Measurements from ENCODE around the gene CCDC69.
A peak's percentile ranks its signal among the peaks of the same experiment; 100 is the strongest.

CCDC69 gene

DNA sequence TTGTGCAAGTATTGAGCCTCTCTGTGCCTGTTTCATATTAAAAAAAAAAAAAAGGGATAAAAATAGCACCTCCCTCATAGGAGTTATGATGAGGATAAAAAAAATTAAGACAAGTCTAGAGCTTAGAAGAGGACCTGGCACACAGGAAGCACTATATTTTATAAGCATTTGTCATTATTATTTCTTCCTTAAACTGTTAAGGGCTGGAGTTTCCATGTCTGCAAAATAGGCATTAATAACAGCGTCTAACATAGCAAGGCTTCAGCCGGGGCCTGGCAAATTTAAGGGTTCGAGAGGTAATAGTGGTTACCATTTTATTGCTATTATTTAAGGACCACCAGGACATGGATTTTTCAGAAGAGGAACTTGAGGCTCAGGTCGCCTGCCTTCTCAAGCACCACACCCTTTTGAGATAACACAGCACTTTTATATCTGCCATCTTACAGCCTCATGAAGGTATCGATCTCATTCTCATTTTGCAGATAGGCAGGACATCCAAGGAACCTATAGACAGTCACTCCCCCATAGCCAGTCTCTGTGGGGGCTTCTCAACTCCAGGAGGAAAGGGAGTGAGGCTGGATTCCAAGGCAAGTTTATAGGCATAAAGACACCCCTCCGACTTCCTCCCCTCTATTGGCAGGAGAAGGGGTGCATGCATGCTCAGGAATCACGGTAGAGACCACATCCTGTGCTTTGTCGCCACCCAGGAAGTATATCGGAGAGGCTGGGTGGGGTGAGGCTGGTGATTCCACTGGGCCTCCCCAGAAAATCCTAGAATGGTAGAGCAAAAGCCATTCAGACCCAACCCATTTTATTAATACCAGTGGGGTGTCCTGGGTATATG is 68.7 kb downstream of the CCDC69 start:
- no peak overlapping the region for H2AFZ ChIP-seq (ENCODE audit: insufficient read depth, low read length, poor library complexity)

DNA sequence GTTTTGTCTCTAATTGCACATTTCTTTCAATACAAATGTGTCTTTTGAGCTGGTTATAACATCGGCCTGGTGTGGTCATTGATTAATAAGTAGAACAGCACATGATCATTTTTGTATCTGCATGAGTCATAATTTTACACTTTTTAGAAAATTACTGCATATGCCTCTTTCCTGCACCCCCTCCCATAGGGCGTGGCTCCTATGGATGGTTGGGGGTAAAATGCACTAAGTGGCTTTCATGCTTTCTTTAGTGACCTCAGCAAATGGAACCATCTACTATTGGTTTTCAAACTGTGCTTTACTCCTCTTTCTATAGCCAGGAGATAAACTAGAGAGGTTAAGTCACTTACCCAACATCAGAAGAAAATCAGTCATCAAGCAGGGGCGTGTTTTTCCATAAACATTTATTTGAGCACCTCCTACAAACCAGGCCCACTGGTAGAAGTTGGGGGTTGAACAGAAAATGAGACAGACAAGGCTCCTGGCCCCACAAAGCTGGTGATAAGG is 70.1 kb downstream of the CCDC69 start:
- Histone ChIP-seq H4K91ac (ENCODE audit: low read depth, low read length) (no peak overlapping the region), H3K4me3 (ENCODE audit: low read depth, low read length) (no peak overlapping the region), H3K36me3 (ENCODE audit: control insufficient read depth in 1 of 2, insufficient read depth in 2 of 2, low read length in 2 of 2) (no peaks in the 10 kb centered on the region), H4K12ac (ENCODE audit: low read depth, low read length) (no peak overlapping the region), H3K27me3 (ENCODE audit: insufficient read depth, low read length) (no peaks in the 10 kb centered on the region), H3K9me3 (ENCODE audit: insufficient read depth, low read depth, low read length) (no peaks in the 10 kb centered on the region), H3K27ac (ENCODE audit: low read depth, low read length) (no peak overlapping the region), H3K4ac (ENCODE audit: low read depth, low read length) (no peak overlapping the region), H3K9ac (ENCODE audit: low read length) (no peak overlapping the region), H3K79me1 (ENCODE audit: low read length) (peaks cover 12% of the 10 kb centered on the region), H3K4me1 (ENCODE audit: control insufficient read depth in 1 of 2, insufficient read depth in 2 of 2, low read length in 2 of 2) (peaks cover 18 to 25% of the 10 kb centered on the region in 2 experiments), H3K23ac (ENCODE audit: low read length) (no peak overlapping the region), H3K4me2 (ENCODE audit: low read length) (no peak overlapping the region), H2AFZ (ENCODE audit: insufficient read depth, low read length, poor library complexity) (no peak overlapping the region), H2BK5ac (ENCODE audit: low read depth, low read length, poor library complexity) (no peak overlapping the region), H4K8ac (ENCODE audit: low read depth, low read length) (no peak overlapping the region), H3K14ac (ENCODE audit: low read length) (no peak overlapping the region), H3K79me2 (ENCODE audit: control insufficient read depth, insufficient read depth, low read length, poor library complexity) (peaks cover 6% of the 10 kb centered on the region), H2BK12ac (ENCODE audit: low read length) (no peak overlapping the region), H3K18ac (ENCODE audit: low read length) (no peak overlapping the region), H2AK5ac (ENCODE audit: low read length) (no peak overlapping the region), H2BK120ac (ENCODE audit: insufficient read depth, low read length, poor library complexity) (no peak overlapping the region)
- no peak for DNase-seq
- WGBS (ENCODE audit: extremely low coverage, insufficient coverage, insufficient read length): no CpG with 5 or more reads among the region's 3 CpGs

More for the DNA sequence above, 68.7 kb downstream of the CCDC69 start:
- H2BK120ac ChIP-seq (ENCODE audit: insufficient read depth, low read length, poor library complexity): no peak overlapping the region
- H3K23ac ChIP-seq (ENCODE audit: low read length): no peak overlapping the region
- no peak overlapping the region for H4K8ac ChIP-seq (ENCODE audit: low read depth, low read length)
- H3K4me1 ChIP-seq (ENCODE audit: control insufficient read depth in 1 of 2, insufficient read depth in 2 of 2, low read length in 2 of 2): peaks cover 18 to 25% of the 10 kb centered on the region in 2 experiments
- no peak overlapping the region for H3K27ac ChIP-seq (ENCODE audit: low read depth, low read length)
- no peak for DNase-seq
- peaks cover 6% of the 10 kb centered on the region for H3K79me2 ChIP-seq (ENCODE audit: control insufficient read depth, insufficient read depth, low read length, poor library complexity)
- no peak overlapping the region for H4K91ac ChIP-seq (ENCODE audit: low read depth, low read length)
- no peak overlapping the region for H3K9ac ChIP-seq (ENCODE audit: low read length)
- H2AK5ac ChIP-seq (ENCODE audit: low read length): no peak overlapping the region
- H2BK5ac ChIP-seq (ENCODE audit: low read depth, low read length, poor library complexity): no peak overlapping the region
- no peak overlapping the region for H3K4me2 ChIP-seq (ENCODE audit: low read length)
- H3K14ac ChIP-seq (ENCODE audit: low read length): no peak overlapping the region
- H3K36me3 ChIP-seq (ENCODE audit: control insufficient read depth in 1 of 2, insufficient read depth in 2 of 2, low read length in 2 of 2): no peaks in the 10 kb centered on the region
- peaks cover 12% of the 10 kb centered on the region for H3K79me1 ChIP-seq (ENCODE audit: low read length)
- no CpG with 5 or more reads among the region's 9 CpGs for WGBS (ENCODE audit: extremely low coverage, insufficient coverage, insufficient read length)
- H3K18ac ChIP-seq (ENCODE audit: low read length): peak overlapping the region; percentile 26
- H3K9me3 ChIP-seq (ENCODE audit: insufficient read depth, low read depth, low read length): no peaks in the 10 kb centered on the region
- no peak overlapping the region for H3K4ac ChIP-seq (ENCODE audit: low read depth, low read length)
- H2BK12ac ChIP-seq (ENCODE audit: low read length): no peak overlapping the region
- no peaks in the 10 kb centered on the region for H3K27me3 ChIP-seq (ENCODE audit: insufficient read depth, low read length)
- no peak overlapping the region for H4K12ac ChIP-seq (ENCODE audit: low read depth, low read length)
- H3K4me3 ChIP-seq (ENCODE audit: low read depth, low read length): no peak overlapping the region

DNA sequence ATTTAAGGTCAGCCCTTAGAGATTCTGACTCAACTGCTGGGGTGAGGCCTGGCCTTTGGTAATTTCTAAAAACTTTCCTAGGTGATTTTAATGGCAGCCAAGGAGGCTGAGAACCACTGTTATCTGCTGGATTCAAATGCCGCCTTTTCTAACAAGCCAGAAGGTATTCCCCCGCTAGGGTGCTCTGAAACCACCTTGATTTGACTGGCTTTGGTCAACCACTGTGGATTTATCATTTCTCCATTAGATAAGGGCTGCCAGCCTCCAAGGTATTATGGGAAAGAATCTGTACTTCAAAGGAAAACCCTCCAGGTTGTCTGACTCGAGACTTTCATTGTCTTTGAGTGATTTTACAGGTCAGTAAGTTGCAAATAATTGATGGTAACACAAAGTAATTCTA is 70.6 kb downstream of the CCDC69 start:
- Histone ChIP-seq H2BK120ac (ENCODE audit: insufficient read depth, low read length, poor library complexity) (no peak overlapping the region), H2BK5ac (ENCODE audit: low read depth, low read length, poor library complexity) (no peak overlapping the region), H3K14ac (ENCODE audit: low read length) (no peak overlapping the region), H3K4me1 (ENCODE audit: control insufficient read depth in 1 of 2, insufficient read depth in 2 of 2, low read length in 2 of 2) (peaks cover 17 to 24% of the 10 kb centered on the region in 2 experiments), H3K9me3 (ENCODE audit: insufficient read depth, low read depth, low read length) (no peaks in the 10 kb centered on the region), H3K18ac (ENCODE audit: low read length) (no peak overlapping the region), H3K9ac (ENCODE audit: low read length) (no peak overlapping the region), H2AK5ac (ENCODE audit: low read length) (no peak overlapping the region), H3K4me2 (ENCODE audit: low read length) (no peak overlapping the region), H4K12ac (ENCODE audit: low read depth, low read length) (no peak overlapping the region), H4K8ac (ENCODE audit: low read depth, low read length) (no peak overlapping the region), H2BK12ac (ENCODE audit: low read length) (no peak overlapping the region), H3K27me3 (ENCODE audit: insufficient read depth, low read length) (no peaks in the 10 kb centered on the region), H3K79me1 (ENCODE audit: low read length) (peaks cover 11% of the 10 kb centered on the region), H3K23ac (ENCODE audit: low read length) (no peak overlapping the region), H2AFZ (ENCODE audit: insufficient read depth, low read length, poor library complexity) (no peak overlapping the region), H3K27ac (ENCODE audit: low read depth, low read length) (no peak overlapping the region), H3K4ac (ENCODE audit: low read depth, low read length) (no peak overlapping the region), H3K36me3 (ENCODE audit: control insufficient read depth in 1 of 2, insufficient read depth in 2 of 2, low read length in 2 of 2) (peaks cover 0 to 2% of the 10 kb centered on the region in 2 experiments), H3K79me2 (ENCODE audit: control insufficient read depth, insufficient read depth, low read length, poor library complexity) (peaks cover 6% of the 10 kb centered on the region), H3K4me3 (ENCODE audit: low read depth, low read length) (no peak overlapping the region), H4K91ac (ENCODE audit: low read depth, low read length) (no peak overlapping the region)
- no CpG with 5 or more reads among the region's 3 CpGs for WGBS (ENCODE audit: extremely low coverage, insufficient coverage, insufficient read length)
- DNase-seq: no peak

DNA sequence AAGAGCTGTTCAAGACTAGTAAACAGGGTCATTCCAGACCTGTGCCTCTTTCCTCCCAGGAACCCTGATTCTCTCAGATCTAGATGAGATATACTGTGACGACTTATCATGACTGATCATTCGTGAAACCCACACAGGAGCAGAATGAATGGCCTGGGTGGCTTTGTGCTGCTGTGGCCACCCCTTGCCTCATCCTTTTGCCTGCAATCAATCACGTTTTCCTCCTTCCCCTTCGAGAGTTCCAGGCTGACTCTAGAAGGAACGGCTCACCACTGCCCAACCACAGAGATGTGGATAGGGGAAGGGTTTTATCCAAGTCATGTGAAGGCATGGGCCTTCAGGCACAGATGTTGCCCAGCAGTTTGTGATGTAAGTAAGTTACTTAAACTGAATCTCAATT is 72.1 kb downstream of the CCDC69 start:
- Histone ChIP-seq H3K4me2 (ENCODE audit: low read length) (no peak overlapping the region), H2AK5ac (ENCODE audit: low read length) (no peak overlapping the region), H2BK5ac (ENCODE audit: low read depth, low read length, poor library complexity) (no peak overlapping the region), H3K27ac (ENCODE audit: low read depth, low read length) (no peak overlapping the region), H3K14ac (ENCODE audit: low read length) (no peak overlapping the region), H3K79me2 (ENCODE audit: control insufficient read depth, insufficient read depth, low read length, poor library complexity) (no peaks in the 10 kb centered on the region), H3K36me3 (ENCODE audit: control insufficient read depth in 1 of 2, insufficient read depth in 2 of 2, low read length in 2 of 2) (peaks cover 2% of the 10 kb centered on the region in 2 experiments), H3K4me1 (ENCODE audit: control insufficient read depth in 1 of 2, insufficient read depth in 2 of 2, low read length in 2 of 2) (peaks cover 14 to 17% of the 10 kb centered on the region in 2 experiments), H2BK12ac (ENCODE audit: low read length) (no peak overlapping the region), H4K8ac (ENCODE audit: low read depth, low read length) (no peak overlapping the region), H4K91ac (ENCODE audit: low read depth, low read length) (no peak overlapping the region), H3K4me3 (ENCODE audit: low read depth, low read length) (no peak overlapping the region), H3K79me1 (ENCODE audit: low read length) (no peaks in the 10 kb centered on the region), H3K9me3 (ENCODE audit: insufficient read depth, low read depth, low read length) (no peaks in the 10 kb centered on the region), H3K4ac (ENCODE audit: low read depth, low read length) (no peak overlapping the region), H3K27me3 (ENCODE audit: insufficient read depth, low read length) (no peaks in the 10 kb centered on the region), H2AFZ (ENCODE audit: insufficient read depth, low read length, poor library complexity) (no peak overlapping the region), H2BK120ac (ENCODE audit: insufficient read depth, low read length, poor library complexity) (no peak overlapping the region), H4K12ac (ENCODE audit: low read depth, low read length) (no peak overlapping the region), H3K18ac (ENCODE audit: low read length) (no peak overlapping the region), H3K9ac (ENCODE audit: low read length) (no peak overlapping the region), H3K23ac (ENCODE audit: low read length) (no peak overlapping the region)
- WGBS (ENCODE audit: extremely low coverage, insufficient coverage, insufficient read length): no CpG with 5 or more reads among the region's 5 CpGs
- DNase-seq: peak in 1 of 2 donors; percentile 25

Measured in trophoblast cell (in vitro differentiated cells and primary cell).